NCI-H1694 (cell line): ENCODE data around the gene ARRDC1.
"Not testable (repeated sequence)": the region's sequence is repeated elsewhere in the genome, so short reads cannot be mapped to it uniquely, and the experiment has no call there.

Experiments
- DNase-seq: peaks from one replicate; lab custom pipeline; 2025; lab: John Stamatoyannopoulos, UW

ARRDC1 gene

DNA sequence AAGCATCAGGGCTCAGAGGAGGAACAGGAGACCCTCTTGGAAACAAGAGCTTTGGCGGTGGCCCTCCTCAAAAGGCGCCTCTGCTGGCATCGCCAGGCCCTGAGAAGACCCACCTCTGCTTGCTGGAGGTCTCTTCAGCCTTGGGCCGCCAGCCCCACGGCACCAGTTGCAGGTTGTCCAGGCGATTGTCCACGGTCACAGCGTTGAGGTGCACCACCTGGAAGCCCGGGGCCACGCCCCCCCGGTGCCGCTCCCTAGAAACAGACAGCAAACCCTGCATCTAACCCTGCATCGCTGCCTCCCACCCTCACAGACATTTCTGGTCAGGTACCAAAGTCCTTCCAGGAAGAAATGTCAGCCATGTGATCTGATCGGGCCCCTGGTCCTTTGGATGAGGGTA, 18.6 kb upstream of the ARRDC1 start:
- DNase-seq = no peak

DNA sequence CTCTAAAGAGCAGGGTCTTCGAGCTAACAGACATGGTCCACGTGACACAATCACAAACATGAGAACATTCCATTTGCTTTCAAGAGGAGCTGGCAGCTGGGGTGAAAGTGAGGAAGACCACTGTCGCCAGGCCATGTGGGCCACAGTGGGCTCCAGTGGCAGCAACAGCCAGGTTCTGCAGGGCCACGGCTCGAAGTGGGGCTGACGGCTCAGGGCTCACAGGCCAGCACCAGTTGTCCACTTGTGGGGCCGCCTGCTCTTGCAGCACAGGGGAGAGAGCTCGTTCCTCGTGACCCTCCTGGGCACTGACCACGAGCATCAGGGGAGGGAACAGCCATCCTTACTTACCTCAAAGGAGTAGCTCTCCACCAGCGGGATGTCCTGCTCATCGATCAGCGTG, 17.2 kb upstream of the ARRDC1 start:
- DNase-seq = no peak

DNA sequence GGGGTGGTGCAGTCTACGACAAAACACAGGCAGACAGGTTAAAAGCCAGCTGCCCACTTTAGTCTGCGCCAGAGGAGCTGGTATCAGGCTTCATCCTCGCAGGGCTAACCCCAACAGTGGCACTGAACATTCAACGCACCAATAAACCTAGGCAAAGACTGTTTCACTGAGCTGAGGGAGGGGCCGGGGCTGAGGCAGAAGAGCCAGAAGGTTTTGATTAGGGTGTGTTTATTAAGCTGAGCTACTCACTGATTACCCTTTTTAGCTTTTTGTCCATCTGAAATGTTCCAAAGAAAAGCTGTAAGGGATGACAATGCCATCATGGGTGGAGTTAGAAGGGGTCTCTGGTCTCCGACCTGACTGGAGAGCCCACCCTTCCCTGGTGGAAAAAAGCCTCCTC, 16.6 kb upstream of the ARRDC1 start:
- DNase-seq = no peak

DNA sequence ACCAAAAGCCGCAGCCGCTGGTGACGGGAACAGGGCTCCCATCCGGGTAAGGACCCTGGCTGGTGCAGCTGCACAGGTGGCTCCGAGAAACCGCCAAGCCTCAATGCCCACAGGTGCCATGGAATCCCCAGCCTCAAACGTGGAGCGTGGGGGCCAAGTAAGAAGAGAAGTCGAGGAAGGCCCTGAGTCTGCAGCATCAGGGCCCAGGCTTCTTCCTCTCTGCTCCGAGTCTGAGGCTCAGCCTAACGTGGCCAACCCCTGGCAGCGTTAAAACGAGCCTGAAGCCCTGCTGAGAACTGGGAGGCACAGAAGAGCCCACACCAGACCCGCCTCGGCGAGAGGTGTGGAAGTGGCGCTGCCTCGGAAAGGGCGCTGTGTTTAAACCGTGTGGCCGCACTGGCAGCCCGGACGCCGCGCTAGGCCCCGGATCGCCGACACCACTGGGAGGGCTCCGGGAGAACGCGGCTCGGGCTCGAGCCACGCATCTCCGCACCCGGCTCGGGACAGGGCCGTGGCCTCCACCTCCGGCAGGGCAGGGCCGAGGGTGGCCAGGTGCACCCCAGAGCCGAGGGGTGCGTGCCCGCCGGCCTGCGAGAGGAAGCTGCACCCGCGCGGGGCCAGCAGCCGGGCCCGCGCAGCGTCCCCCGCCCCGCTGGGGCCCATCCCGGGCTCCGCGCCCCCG, 15.9 kb upstream of the ARRDC1 start:
- no peak for DNase-seq

DNA sequence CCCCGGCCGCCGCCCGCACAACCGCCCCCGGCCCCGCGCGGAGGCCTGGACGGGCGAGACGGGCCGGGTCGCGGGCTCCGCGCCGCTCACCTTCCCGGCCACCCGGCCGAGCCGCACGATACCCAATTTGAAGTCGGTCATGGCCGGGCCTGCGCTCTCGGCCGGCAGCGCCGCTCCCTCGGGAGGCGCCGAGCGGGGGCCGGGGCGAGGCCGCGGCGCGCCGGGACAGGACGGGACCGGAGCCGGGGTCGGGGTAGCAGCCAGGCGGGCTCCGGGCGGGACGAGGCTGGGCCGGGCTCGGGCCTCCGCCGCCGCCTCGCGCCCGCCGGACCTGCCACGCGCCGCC, 15.4 kb upstream of the ARRDC1 start:
- DNase-seq = no peak

DNA sequence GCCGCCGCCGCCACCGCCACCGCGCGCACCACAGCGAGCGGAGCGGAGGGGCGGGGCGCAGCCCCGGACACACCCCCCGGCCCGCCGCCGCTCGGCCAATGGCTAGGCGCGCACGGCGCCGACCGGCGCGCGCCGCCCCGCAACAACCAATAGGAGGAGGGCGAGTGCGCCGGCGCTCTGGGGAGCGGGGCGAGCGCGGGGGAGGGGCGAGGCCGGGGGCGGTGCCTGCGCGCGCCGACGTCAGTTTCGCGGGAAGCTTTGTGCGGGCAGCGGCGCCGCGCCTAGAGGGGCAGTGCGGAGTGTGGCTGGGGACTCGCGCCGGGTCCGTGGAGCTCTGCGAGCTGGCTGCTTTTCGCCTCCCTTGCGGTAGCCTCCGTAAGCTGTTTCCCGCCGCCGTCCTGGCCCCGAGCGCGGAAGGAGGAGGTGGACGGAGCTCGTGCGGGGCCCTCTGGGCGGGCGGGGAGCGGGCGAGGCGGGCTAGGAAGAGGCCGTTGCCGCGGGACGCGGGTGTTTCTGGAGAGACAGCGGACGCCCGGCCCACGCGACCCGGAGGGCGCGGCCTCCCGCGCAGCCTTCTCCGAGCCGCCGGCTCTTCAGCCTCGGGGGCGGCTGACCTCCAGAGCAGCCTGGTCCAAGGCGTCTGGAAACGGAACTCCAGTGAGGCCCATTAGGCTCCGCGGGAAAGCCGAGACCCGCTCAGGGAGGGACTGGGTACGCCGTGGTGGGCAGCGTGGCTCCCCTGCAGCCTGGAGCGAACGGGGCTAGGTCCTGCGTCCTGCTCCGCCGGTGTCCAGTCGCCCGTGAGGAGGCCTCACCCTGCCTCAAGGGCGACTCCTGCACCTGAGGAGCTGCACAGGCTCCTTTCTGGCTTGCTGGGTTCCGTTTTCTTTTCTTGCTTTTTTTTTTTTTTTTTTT, 14.8 kb upstream of the ARRDC1 start, which contains the start of gene ZMYND19:
Gene ZMYND19 (minus strand): TSS at position 44 of the 915 bp plus-strand sequence. CDS start 249 bp downstream, outside the sequence.
- peak; percentile 19 for DNase-seq

DNA sequence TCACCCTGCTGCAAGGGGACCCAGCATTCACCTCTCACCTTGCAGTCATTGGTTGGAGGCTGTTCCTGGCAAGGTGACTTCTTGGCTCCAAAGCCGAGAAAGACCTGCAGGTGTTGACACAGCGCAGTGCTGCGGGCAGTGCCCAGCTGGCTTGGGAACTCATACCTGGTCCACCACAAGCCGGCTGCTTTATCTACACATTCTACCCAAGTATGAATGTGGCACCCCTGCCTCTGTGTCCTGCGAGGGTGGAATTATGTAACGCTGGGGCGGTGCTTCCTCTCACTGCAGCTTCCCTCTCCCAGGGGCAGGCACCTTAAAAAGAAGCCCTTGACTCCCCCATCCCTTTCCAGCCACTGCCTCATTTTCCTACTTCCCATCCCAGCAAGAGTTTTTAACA, 12.7 kb upstream of the ARRDC1 start:
- no peak for DNase-seq

DNA sequence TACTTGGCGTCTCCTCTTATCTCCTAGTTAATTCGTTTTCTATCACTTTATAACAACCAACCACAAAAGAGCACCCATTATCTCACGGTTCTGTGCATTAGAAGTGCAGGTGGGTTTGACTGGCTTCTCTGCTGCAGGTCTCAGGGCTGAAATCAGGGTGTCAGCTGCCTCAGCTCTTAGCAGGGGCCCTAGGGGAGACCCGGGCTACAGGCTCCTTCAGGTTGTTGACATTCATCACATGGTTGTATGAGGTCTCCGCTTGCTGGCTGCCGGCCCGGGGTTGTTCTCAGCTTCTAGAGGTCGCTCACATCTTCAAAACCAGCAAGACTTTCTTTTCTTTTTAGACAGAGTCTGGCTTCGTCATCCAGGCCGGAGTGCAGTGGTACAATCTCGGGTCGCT, 12.3 kb upstream of the ARRDC1 start:
- no peak for DNase-seq

DNA sequence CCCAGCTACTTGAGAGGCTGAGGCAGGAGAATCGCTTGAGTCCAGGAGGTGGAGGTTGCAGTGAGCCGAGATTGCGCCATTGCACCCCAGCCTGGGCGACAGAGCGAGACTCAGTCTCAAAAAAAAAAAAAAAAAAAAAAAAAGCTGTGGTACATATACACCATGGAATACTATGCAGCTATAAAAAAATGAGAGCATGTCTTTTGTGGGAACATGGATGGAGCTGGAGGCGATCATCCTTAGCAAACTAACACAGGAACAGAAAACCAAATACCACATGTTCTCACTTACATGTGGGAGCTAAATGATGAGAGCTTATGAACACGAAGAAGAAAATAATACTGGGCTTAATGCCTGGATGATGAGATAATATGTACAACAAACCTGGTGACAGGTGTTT, 8.9 kb upstream of the ARRDC1 start:
- not testable (repeated sequence) for DNase-seq

DNA sequence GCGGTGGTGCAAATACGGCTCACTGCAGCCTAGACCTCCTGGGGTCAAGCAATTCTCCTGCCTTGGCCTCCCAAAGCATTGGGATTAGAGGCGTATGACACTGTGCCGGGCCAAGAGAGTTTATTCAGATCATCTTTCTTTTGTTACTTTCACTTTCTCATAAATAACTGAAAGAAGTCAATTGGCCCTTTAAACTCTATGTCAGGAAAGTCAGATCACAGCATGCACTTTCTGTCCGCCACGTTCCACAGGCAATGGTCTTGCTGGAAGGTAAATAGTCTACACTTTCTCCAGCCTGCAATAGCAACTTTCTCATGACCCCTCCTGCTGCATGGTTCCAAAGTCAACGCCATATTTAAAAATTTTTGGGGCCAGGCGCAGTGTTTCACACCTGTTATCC, 6.5 kb upstream of the ARRDC1 start:
- DNase-seq = no peak

DNA sequence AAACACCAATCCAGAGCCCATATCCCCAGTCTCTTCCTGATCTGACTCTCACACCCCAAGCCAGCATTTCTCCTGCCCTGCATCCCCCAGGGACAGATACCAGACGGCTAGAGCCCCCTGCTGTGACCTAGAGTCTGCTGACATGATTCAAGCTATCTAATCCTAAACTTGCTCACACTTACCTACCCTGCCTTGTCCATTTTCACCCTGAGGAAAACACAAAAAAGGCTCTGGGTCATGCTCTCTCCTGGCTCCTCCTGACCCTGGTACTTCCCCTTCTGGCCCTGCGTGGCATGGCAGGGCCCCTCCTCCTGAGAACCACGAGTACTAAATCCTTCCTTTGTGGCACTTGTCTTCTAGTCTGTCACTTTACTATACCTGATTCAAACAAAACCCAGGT, 2.8 kb upstream of the ARRDC1 start:
- no peak for DNase-seq

DNA sequence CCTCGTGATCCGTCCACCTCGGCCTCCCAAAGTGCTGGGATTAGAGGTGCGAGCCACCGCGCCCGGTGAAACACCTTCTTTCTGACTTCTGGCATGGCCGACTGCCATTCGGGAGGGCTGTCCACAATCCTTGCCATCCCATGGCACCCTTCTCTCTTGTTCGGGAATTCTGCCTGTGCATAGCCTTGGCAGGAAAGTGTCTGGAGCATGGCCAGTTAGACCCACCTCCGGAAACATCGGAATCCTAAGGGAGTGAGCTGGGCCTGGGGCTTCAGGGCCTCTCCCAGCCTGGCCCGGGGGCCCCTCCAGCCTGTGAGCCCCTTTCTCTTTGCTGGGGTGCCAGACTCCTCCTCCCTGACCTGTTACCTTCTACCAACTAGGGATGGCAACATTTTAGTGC, 1.6 kb upstream of the ARRDC1 start:
- DNase-seq = no peak

DNA sequence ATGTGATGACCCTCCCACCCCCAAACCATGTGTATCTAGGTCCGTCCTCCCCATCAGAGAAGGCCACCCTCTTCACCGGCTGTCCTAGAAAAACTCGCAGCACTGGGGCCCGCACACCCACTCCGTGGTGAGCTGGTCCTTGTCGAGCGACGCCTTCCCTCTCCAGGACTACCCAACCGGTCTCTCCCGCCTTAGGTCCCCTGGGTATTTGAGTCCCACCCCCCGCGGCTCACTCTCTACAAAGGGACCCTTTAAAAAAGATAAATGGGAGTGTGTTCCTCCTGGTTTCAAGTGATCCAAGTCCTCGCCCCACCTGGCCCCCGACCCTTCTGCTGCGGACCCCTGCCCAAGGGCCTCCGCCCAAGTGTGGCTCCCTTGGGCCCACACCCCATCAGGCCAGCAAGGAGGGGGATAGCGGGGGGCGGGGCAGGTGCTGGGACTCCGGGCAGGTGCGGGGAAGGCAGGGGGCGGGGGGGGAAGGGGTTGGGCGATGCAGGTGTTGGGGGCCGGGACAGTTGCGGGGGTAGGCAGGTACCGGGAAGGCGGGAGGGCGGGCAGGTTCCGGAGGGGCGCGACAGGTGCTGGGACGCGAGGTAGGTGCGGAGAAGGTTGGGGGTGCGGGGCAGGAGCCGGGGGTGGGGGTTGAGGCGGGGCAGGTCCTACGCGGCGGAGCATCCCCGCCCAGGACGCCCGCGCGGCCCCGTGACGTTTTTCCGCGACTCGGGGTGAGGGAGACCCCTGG, 970 bp upstream of the ARRDC1 start:
- DNase-seq = no peak

DNA sequence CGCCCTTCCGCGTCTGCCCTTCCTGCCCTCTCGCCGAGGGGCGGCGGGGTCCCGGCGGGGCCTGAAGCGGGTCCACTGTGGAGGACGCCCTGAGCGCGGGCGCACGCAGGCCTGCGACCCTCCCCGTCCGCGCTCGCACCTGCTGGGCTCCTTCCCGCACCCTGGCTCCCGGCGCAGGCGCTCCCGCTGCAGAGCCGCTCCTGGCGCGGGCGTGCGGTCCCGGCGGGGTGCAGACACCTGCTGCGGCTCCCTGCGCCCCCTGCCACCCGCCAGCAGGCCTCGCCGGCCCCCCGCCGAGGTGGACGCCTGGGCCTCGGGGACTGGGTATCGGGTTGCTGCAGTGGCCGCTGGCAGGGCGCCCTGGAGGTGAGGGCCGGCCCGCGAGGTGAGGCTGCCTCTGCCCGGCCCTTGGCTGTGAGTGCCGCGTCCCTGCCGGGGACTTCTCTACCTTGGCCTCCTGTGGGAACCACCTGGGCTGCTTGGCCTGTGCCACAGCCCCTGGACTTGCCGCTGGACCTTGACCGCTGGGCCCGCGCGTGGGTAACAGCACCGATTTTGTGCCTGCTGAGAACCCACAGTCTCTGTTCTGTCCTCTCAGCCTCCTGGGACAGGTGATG, 627 bp downstream of the ARRDC1 start:
- no peak for DNase-seq

DNA sequence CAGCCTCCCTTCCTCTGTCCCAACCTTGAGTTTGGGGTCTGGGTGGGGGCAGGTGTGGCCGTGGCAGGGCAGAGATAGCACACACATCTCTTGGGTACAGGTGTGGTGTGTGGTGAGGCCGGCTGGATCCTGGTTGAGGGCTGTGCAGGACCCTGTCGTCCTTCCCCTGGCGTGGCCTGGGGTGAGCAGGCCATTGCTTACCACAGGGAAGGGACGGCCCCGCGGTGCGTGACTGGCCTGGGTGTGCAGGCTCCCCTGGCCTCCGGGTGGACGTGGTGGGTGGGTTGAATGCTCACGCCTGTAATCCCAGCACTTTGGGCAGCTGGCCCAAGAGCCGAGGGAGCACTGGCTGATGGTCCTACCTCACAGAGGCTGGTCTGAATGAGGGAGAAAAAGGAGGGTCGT, 1.2 kb downstream of the ARRDC1 start:
- DNase-seq = no peak

DNA sequence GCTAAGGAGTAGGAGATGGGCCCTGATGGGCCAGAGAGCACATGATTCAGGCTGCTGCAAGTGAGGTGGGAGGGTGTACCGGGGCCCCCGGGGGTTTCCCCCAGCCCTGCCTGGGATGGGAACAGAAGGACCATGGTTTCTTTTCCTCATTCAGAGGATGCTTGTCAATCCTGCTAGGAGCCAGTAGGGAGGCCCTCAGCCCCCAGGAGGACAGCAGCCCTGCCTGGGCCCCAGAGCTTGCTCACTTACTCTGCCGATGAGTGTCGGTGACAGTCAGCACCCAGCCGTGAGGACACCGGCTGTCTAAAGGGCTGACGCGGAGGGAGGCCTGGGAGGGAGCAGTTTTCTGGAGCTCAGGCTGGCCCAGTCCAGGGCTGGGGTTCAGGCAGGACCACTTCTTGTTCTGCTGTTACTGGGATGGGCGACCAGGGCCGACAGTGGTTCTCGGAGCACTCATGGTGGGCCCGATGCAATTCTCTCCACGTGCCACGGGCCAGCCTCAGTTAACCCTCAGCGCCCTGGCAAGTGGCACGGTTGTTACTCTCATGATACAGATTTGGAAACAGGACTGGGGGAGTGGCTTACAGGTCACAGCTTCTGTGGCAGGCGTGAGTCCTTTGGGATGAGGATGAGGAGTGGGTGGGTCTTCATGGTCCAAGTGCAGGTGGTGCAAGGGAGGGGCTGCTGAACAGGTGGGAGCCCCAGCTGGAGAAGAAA, 1.8 kb downstream of the ARRDC1 start:
- no peak for DNase-seq

DNA sequence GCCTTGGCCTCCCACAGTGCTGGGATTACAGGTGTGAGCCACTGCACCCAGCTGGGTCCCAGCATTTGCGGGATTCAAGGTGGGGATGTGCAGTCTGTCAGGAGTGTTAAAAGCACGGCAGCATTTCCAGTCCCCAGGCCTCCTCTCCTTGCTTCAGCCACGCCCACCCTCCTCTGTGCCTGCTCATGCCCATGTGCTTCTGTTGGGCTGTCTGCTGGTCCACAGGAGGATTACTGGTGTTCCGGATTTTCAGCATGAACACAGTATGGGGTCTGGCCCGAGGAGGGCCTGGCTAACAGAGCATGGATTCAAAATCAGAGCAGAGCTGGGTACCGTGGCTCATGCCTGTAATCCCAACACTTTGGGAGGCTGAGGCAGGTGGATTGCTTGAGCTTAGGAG, 5.5 kb downstream of the ARRDC1 start:
- DNase-seq = no peak

DNA sequence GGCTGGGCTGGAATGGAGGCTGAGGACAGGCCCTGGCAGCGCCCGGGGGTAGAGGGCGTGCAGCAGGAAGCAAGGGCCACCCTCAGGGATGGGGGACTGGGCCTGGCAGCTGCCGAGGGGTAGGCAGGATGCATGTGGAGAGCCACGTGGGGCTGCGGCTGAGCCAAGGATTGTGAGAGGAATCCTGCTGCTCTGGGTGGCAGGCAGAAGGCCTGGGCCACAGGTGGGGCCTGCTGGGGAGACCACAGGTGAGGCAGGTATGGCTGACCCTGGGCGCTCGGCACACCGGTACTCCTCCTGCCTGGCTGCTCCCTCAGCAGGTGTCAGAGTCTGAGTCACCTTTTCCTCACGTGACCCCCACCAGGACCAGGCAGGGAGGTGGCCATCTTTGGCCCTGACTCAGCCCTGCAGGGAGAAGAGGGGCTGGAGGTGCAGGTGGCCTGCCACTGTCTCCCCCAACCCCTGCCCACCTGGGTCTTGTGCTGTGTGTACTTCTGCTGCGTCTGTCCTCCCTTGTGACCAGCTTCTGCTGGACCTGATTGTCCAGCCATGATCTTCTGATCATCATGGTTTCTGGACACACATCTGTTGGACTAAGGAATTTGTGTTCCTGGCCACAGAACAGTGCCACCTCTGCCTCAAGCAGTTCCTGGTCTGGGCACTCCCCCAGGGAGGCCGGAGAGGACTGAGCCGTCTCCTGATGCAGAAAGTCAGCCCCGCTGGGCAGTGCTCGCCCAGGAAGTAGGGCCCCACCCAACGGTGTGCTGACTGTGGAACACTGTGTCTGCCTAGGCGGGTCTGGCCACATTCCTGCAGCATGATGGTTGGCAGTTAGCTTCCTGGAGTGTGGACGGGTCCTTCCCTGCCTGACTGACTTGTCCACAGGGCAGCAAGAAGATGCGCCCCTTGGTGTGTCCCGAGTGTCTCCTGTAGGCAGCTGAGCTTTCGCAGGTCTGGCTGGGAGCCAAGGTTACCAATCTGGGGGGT, 6.4 kb downstream of the ARRDC1 start:
- no peak for DNase-seq

DNA sequence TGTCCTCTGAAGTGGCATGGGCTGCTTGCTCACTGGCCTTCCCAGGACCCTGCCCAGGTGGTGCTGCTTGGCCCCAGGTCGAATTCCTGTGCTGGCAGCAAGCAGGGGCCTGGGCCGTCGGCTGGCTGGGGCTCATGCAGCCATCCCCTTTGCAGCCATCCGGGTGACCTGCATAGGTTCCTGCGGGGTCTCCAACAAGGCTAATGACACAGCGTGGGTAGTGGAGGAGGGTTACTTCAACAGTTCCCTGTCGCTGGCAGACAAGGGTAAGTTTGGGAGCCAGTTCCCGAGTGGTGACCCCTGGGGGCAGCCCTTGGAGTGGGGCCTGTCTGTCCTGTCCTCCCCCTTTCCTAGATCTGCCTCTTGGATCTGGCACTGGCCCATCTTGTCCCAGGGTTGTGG, 7.3 kb downstream of the ARRDC1 start:
- DNase-seq = no peak

DNA sequence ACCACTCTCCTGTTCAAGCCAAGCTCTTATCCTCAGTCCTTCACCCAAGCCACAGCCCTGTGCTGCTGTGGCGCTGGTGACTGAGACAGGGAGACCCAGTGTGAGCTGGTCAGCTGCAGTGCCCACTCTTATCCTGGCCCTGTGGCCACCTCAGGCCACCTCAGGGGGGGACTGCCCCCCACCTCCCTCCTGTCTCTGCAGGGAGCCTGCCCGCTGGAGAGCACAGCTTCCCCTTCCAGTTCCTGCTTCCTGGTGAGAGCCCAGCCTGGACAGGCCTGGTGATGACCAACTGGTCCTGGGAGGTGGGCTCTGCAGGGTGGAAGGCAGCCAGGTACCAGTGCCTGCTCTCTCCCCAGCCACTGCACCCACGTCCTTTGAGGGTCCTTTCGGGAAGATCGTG, 7.8 kb downstream of the ARRDC1 start:
- no peak for DNase-seq
